Fibroblast of skin of scalp (primary cell): ENCODE results near the gene ATP1B1.

Source experiments
- DNase-seq: peaks from one replicate; pipeline ENCODE4 v3.0.0-alpha.2; 2013

ATP1B1 gene

DNA sequence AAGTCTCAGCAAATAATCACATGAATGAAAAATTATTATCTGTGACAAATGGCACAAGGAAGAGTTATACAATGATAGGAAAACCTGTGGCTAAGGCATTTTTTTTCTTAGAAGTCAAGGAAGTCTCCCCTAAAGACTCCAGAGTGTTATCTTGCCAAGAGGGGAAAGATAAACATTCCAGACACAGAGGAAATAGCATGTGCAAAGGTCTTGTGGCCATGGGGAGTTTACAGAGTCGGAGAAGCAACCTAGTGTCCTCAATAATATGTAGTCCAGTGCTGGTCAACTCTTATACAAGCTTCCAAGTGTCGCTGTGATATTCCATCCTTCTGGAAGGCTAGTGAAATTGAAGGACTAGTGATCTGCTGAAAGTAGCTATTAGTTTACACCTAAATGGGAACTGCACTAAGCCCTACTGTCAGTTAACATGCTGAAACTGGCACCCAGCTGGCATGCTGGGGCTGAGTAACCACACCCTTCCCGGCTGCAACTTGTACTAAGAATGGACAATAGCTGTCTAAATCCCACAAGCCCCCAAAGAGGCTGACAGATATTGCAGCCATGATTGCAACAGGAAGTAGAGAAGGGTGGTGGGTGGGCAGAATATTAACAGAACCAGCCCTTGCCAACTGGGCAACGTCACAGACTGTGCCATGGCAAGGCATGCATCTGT, 11.5 kb upstream of the ATP1B1 start:
- DNase-seq = no peak

DNA sequence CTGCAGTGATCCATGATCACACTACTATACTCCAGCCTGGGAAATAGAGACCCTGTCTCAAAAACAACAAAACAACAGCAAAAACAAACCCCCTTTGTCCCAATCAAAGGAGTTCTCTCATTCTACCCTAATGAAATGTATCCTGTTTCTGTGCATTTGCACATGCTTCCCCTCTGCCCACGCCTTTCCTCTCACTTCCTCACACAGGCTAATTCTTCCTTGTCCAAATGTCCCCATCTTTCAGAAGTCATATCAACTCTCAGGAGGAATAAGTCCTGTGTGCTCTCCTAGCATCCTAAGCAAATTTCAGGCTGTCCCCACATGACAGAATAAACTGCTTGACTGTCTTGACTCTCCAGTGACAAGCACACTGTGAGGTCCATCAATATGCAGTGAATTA, 8.1 kb upstream of the ATP1B1 start:
- no peak for DNase-seq

DNA sequence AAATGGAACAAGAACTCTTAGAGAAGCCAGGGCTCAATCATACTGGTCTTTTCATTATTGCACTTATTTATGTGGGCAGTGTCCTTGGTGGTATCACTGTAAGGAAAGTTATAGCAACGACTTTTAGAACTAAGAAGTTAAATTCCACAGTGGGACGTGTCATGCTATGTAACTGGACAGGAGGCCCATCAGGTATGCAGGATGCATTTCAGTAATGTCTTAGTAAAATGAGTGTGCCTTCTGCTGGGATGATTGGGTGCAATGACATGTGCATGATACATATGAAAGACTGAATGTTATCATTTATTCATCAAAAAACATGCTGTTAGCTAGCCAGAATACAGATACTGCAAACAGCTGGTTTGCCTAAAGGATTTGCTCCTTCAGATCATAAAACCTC, 6.9 kb upstream of the ATP1B1 start:
- DNase-seq = no peak

DNA sequence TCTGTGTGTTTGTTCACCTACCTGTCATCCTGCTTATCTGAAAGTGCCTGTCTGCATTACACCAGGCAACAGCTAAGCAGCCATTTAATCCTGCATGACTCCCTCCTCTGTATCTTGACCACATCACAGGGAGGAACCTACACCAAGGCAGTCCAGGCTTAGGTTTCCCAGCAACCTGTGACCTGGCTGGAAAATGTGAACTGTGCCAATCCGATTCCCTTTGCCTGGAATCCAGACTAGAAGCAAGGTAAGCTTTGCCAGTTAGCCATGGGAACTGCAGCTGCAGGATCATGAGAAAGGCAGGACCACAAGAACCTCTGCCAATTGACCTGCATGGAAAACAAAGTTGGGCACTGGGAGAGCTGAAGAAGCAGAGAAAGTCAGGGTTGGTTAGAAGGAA, 6.3 kb upstream of the ATP1B1 start:
- no peak for DNase-seq

DNA sequence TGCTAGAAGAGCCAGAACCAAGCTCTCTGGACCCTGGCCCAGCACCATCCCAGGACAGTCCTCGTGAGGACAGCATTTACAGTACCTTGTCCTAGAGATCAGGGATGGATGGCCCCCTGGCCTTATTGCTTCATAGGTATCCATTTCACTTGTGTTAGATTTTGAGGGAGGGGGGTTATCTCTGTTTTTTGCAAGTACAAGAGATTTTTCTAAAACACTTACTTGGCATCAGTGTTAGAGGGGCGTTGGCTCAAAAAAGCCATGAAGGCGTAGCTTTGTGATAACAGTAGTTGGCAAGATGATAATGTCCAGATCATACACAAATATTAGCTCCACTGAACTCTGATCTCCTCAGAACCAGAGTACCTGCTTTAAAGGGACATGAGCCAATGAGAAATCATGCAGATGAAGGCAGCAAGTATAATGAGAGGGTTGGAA, 5.8 kb upstream of the ATP1B1 start:
- no peak for DNase-seq

DNA sequence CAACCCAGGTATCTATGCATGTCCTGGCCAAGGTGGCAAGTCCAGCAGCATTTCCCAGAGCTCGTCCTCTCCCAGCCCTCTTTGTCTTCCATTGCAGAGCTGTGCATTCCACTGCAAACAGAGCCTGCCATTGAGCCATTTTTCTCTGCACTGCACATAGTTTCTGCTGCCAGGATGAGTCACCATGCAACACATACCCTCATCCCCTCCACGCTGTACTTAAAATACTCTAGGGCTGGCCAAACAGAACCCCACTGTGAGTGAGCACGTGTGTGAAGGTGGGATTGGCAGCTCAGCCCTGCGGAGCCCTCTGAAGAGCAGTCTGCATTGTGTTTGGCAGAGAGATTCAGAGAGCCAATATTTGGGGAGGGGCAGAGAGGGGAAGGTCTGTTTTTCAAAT, 3.9 kb upstream of the ATP1B1 start:
- peak; percentile 88 for DNase-seq

DNA sequence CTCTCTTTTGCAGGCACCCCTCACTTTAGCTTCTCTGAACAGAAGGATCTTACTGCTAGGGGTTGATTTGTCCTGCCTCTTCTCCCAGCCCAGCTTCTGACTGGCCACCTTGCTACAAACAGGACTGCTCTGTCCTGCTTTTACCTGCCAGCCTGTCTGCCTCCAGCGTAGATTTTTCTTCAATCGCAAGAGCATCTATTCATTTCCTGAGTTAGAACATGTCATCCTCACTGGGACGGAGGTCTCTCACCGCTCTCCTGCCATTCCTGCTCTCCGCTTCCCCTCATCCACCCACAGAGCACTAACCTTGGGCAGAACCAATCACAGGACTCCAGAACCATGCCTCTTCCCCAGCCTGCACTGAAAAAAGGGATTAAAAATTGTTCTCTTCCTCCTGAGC, 3.5 kb upstream of the ATP1B1 start:
- no peak for DNase-seq

DNA sequence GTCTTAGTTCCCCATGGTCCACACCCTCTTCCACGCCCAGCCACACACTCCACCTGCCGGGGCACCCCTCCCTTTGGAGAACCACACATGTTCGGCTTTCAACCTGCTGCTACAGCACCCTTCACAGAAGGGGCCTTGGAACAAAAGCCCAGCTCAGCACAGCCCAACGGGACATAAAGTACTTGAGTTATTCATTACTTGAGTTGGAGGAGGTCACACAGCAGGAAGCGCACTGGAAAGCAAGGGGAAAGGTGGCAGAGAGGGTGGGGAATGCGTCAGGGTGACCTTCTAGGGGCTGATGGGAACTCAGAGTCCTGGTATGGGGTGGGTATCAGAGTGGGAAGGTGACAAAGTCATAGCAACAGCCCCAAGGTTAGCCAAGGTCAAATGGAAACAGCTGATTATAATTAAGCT, 3.0 kb upstream of the ATP1B1 start:
- no peak for DNase-seq

DNA sequence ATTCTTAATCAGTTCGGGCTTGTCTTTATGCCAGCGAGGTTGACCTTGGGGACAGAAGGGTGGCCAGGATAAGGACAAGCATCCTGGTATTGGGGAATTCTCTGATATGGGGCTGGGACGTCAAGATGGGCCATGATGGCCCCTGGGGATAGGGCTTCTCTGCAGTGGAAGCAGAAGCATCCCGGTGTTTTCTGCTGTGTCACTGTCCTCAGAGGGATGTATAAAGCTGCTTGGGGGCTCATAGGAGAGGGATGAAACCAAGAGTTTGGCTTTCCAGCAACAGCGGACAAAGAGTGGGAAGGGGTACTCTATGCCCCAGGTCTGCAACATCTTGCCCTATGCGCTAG, 1.4 kb upstream of the ATP1B1 start:
- DNase-seq = no peak

DNA sequence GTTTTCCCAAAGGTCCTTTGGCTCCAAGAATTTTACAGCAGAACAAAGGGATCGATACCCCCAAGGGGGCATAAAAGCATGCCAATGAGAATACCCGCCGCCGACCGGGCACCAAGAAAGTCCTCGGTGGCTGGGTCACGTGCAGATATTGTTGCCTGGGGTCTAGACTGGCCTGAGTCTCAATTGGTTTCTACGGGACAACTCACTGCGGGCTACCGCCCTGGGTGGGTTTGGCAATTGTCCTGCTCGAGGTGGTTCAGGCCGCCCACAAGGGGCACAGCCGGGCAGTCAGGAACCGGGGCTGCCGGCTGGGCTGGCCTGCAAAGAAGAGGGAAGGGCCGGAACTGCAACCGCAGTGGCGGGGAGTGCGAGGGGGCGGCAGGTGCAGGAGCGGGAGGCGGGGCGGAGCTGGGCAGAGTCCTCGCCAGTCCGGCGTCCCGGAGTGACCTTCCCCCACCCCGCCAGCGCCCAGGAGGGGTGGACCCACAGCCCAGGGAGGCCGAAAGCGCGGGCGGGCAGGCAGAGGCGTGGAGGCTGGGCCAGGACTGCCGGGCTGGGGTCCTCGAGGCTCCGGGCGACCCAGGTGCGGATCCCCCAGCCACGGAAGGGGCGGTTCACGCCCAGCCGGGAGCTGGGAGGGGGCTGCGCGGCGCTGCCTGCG, 926 bp upstream of the ATP1B1 start:
- DNase-seq = no peak

DNA sequence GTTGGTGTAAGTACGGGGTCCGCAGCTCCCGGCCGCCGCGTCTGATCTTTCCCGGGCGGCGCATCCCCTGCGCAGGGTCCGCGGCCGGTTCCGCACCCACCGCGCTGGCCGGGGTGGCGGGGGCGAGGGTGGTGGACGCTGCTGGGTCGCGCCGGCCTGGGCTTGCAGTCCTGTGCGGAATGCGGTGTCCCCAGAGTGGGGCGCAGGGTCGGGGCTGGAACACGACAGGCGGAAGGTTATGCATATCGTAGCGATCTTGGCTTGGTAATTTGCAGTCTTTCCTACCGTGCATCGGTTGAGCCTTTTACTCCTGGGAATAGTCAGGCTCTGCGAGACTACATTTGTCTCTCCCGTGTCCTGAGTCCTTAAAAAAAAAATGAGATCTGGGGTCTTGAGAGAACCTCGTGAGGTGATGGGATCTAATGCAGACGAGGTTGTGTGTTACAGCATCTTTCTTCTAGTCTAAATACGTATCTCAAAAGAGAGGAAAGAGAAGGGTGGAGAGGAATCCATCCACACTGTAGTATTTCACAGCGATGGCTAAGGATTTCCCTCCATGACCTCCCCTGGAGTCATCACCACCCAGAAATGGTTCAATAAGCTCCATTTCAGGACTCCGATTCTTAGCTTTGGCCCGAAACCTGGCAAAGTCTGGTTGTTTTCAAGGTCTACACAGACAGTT, 572 bp downstream of the ATP1B1 start:
- peak; percentile 45 for DNase-seq

DNA sequence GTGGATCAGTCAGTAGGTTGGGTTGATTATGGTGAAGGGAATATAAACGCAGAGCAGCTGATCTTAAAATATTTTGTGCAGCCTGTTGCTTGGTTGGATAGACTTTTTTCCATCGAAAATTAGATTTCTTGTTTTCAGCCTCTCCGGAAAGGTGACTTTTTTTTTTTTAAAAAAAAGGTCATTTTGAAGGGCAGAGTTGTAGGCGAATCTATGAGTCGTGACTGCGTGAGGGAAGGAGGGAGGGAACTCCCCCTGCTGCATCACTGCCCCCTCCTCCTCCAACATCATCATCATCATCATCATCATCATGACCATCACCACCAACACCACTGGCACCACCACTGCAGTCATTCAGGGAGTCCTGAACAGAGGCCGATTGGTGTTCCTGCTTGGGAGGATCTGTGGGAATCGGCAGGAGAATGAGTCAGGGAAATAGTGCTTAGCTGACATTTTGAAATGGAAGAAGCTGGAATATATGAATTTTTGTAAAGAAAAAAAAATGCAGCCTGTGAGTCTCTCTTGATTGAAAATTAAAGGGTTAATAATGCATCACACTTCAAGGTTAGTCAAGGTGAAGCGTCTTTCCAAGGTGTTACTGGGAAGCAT, 1.2 kb downstream of the ATP1B1 start:
- peak; percentile 35 for DNase-seq

DNA sequence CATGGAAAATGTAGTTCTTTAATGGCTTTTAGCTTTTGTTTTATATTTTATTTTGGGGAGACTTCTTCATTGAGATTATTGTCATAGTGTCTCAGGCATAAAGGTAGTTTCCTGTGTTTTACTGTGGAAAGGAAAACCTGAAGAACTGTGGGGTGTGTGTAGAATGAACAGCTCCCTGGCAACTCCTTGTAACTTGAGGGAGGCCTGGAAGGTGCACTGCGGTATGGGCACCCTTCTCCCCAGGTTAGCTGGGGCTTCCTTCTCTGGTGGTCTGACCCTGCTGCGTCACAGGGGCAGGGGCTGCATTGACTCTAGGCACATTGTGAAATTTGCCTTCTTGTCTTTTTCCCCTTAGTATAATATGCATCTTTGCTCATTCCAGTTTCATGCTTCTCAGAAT, 1.7 kb downstream of the ATP1B1 start:
- no peak for DNase-seq

DNA sequence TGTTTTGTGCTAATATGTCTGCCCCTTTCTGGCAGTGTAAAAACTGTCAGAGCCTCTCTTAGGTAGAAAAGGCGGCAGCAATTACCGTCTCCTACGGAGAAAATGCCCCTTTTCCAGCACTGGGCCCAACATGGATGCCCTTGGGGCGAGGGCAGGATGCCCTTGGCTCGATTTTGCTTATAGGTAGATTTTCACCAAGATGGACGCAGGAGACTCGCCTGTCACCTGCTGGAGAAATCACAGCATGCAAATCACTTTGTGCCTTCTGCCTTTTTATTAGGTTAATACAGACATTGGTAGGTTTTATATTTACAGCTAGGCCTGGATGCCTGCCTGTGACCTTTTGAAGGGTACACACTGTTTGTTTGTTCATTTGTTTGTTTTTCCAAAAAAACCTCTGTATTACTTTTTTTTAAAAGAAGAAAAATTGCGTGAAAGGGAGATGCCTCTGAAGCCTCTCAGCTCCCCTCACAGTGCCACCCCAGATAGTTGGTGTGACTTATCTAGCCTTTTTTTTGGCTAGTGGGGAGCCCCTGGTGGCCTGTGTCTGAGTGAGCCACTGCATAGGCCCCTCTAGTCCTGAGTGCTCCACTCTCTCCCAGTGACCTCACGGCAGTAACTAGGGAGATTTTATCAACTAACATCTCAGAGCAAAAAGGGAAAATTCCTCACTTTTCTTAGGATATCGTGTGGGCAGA, 2.5 kb downstream of the ATP1B1 start:
- no peak for DNase-seq

DNA sequence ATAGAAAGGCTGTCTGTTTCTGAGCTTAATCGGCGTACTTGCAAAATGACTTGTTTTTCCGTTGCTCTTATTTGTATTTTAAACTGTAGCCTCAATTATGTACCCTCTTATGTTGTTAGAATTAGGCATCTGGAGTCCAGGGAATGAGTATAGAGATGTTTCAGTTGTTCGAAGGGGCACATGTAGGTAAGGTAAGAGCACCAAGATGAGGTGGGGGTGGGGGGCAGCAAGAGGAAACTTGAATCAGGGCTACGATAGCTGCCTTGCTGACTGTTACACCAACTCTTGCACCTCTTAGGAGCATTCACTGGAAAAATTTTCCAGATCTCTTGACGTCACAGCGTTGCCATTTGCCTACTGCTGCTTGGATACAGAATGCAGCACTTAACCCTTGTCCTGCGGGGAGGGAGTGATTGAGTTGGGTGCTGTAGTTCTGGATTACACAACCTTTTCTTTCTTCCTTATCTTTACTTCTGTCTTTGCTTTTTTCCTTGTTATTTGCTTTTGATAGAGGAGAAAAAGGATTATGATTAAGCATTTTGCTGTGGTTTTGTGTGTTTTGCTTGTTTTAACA, 3.2 kb downstream of the ATP1B1 start:
- peak; percentile 62 for DNase-seq

DNA sequence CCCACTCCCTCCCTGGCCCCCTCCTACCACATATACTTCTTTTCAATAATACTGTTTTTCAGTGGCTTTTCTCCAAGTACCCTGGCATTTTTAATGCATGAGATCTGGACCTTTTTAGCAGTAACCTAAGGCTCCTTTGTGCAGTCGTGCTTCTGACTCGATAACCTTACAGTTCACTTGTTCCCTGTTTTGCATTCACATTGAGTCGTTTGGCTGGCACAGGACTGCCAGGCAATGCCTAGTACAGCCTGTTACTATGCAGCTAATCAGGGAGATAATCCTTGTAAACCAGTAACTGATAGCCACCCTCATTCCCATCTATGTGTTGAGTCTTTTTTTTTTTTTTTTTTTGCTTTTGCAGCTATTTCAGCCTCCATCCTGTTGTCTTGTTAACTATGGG, 3.7 kb downstream of the ATP1B1 start:
- no peak for DNase-seq

DNA sequence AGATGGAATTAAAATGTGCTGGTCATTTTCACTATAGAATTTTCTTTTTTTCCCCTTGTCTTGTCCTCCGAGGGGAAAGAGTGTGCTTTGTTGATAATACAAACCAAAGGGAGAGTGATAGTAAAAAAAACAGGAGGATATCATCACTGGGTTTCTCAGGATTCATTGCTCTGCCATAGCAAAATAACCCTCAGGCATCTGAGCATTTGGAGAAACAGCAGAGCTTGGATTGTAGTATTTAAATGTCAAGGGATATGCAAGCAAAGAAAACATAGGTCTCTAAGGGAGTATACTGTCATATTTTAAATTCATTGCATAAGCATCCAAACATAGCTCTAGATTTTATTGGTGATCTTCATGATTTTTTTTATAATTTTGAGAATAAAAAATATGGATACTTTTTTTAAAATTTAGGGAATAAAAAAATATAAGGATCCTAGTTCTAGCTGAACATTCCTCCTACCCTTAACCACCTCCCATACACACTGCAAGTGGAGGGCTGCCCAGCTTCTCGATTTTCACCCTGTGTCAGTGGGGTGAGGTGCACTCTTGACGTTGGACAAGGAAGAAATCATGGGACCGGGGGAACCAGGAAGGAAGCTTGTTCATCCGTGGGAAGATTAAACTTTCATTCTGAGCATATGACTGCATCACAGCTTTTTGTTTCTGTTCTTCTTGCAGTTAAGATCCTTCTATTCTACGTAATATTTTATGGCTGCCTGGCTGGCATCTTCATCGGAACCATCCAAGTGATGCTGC, 4.4 kb downstream of the ATP1B1 start:
- DNase-seq = peak; percentile 59

DNA sequence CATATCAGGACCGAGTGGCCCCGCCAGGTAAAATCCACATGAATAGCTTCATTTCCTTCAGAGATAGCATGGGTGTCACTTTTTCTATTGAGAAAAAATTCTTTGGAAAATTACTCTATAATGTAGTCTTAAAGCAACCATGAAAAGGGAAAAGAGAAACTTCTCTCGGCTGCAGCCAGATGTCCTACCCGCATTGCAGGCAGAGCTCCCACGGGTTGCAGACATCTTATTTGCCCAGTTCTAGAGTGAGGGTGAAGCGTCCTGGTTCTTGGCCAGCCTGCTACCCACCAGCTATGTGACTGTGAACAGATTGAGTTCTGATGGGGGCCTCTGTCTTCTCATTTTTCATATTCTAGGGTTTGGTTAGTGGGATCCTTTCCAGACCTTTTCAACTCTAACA, 5.0 kb downstream of the ATP1B1 start:
- no peak for DNase-seq

DNA sequence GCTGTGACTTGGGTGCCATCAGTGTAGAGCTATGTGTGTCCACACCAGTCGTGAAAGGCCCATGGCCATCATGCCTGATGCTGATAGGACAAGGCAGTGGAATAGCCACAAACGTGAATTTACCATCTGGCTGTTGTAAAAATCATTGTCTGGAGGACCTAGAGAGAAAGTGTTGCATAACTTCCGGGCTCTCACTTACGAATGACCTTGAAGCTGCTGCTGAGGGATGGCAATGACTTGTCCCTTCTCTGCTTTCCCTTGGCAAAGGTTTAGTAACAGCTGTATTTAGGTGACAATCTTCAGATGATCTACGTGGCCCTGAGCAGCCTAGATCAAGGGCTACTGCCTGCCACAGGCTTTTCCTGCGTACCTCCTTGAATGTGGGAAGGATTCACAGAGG, 5.8 kb downstream of the ATP1B1 start:
- DNase-seq = no peak

DNA sequence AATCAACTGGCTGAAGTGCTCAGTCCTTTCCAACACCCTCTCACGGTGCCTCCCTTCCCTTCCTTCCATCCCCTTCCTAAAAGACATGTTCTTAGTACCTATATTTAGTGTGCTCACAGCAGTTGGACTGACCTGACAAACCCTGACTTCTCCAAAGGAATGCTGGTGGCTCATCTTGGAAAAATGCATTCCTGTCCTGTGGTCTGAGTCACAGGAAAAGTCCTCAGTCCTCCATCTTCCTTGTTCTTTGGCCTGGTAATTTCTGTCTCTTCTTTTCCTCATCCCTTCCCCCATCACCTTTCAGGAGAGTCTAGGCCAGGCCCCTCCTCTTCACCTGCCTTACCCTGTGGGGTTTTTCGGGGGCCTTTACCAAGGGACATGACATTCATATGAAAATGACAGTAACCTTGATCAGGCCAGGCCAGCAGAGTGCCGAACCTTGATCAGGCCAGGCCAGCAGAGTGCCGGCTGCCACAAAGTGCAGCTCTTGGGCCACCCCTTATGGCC, 7.2 kb downstream of the ATP1B1 start:
- peak; percentile 95 for DNase-seq

DNA sequence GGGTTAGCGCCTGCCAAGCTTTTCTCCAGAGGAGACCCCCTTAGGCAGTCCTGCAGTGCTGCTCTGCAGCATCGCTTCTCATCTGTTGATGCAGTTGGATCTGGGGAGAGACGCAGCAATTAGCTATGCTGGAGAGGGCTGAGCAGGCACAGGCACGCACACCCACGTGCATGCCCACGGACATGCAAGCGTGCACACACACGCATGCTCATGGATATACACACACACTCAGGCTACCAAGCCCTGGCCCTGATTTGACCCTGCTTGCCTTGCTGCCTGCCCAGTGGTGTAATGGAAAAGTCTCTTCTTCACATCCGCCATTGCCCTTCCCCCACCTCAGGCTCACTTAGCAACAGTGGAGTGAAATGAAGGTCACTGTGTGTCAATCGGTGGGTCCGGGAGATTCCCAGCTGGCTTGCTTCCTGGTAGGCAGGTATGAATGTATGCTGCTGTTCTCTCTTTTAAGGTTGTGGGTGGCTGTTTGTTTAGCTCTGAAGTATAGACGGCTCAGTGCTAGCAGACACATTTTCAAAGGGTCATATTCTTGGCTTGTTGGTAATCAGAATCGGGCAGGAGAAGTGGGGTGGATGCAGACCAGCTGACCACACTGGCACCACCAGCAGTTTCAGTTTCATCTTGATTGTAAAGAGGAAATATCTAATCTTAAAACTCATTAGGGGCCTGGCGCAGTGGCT, 9.5 kb downstream of the ATP1B1 start:
- no peak for DNase-seq
